Measurements from ENCODE around the gene SCARB1.

- TF ChIP-seq ATF3 (CRISPR knock-in tag; conservative IDR thresholded peaks at IDR 0.05): no peak
- TF ChIP-seq ATF2 (CRISPR knock-in tag; IDR thresholded peaks at IDR 0.05; ENCODE audit: borderline replicate concordance, low read depth): no peak
- no peak for TF ChIP-seq GABPB1 (CRISPR knock-in tag; IDR thresholded peaks at IDR 0.05)
- TF ChIP-seq CTCF (IDR thresholded peaks at IDR 0.05): no peak
Measured at GRCh38 chr12:124842073-124842749, 21.5 kb downstream of the SCARB1 start.

Measured in WTC11 (cell line).